SK-N-SH treated with all-trans-retinoic acid at 6 μM for 48 hours (cell line): ENCODE measurements around the gene NCKAP5.

ENCODE experiments used
- ATAC-seq: fragments of 200-7000 bp; cut with Tn5 transposase; 3 replicates; pipeline ENCODE4 v1.9.1; 2020; ENCODE audit warnings: mild to moderate bottlenecking, moderate library complexity
- ARNTL ChIP-seq: fragments of 450-650 bp; formaldehyde crosslinking; IDR thresholded peaks from 2 replicates; pipeline ENCODE4 v1.5.0; 2020; ENCODE audit warnings: low read depth, mild to moderate bottlenecking, moderate library complexity, borderline replicate concordance
- BACH2 ChIP-seq: fragments of 250-450 bp; sonication (Bioruptor Pico); IDR thresholded peaks from 2 replicates; pipeline ENCODE4 v1.9.0; 2021; ENCODE audit warnings: mild to moderate bottlenecking, borderline replicate concordance
- CREB5 ChIP-seq: fragments of 250-450 bp; sonication (Bioruptor Pico); IDR thresholded peaks from 2 replicates; pipeline ENCODE4 v1.5.1; 2020; ENCODE audit warnings: low read depth, mild to moderate bottlenecking, moderate library complexity
- CSDC2 ChIP-seq: fragments of 250-450 bp; sonication (Bioruptor Pico); IDR thresholded peaks from 2 replicates; pipeline ENCODE4 v1.5.0; 2020; ENCODE audit warnings: mild to moderate bottlenecking, moderate library complexity
- ISL1 ChIP-seq: fragments of 250-450 bp; sonication (Bioruptor Pico); IDR thresholded peaks from 2 replicates; pipeline ENCODE4 v2.1.2; 2022; ENCODE audit warnings: mild to moderate bottlenecking, moderate library complexity
- OSR1 ChIP-seq: fragments of 250-450 bp; sonication (Bioruptor Pico); IDR thresholded peaks from 2 replicates; pipeline ENCODE4 v1.8.0; 2022; ENCODE audit warnings: moderate library complexity, mild to moderate bottlenecking, inconsistent platforms
- SNAI2 ChIP-seq: fragments of 250-450 bp; sonication (Bioruptor Pico); IDR thresholded peaks from 2 replicates; pipeline ENCODE4 v1.5.0; 2020; ENCODE audit warnings: mild to moderate bottlenecking, moderate library complexity
- TCF4 ChIP-seq: fragments of 250-450 bp; sonication (Bioruptor Pico); IDR thresholded peaks from 2 replicates; pipeline ENCODE4 v1.8.0; 2021; ENCODE audit warnings: mild to moderate bottlenecking, moderate library complexity, borderline replicate concordance
- TOX ChIP-seq: fragments of 250-450 bp; sonication (Bioruptor Pico); IDR thresholded peaks from 2 replicates; pipeline ENCODE4 v1.8.0; 2021; ENCODE audit warnings: mild to moderate bottlenecking, moderate library complexity, borderline replicate concordance
- ZC3H10 ChIP-seq: fragments of 250-450 bp; sonication (Bioruptor Pico); IDR thresholded peaks from 2 replicates; pipeline ENCODE4 v1.5.1; 2021; ENCODE audit warnings: mild to moderate bottlenecking, moderate library complexity
- ZFP3 ChIP-seq: fragments of 250-450 bp; sonication (Bioruptor Pico); IDR thresholded peaks from 2 replicates; pipeline ENCODE4 v1.5.0; 2020; ENCODE audit warnings: mild to moderate bottlenecking, moderate library complexity
- ZFP30 ChIP-seq: fragments of 450-650 bp; formaldehyde crosslinking; IDR thresholded peaks from 2 replicates; pipeline ENCODE4 v1.5.0; 2022; ENCODE audit warnings: mild to moderate bottlenecking, moderate library complexity
- ZNF565 ChIP-seq: fragments of 450-650 bp; formaldehyde crosslinking; conservative IDR thresholded peaks from 2 replicates; pipeline ENCODE4 v1.5.0; 2020; ENCODE audit warnings: low read depth, mild to moderate bottlenecking, moderate library complexity
- ZNF8 ChIP-seq: fragments of 450-650 bp; formaldehyde crosslinking; IDR thresholded peaks from 2 replicates; pipeline ENCODE4 v1.5.0; 2020; ENCODE audit warnings: mild to moderate bottlenecking, moderate library complexity
- TF ChIP-seq, protein P1 (sequence below): fragments of 250-450 bp; sonication (Bioruptor Pico); IDR thresholded peaks from 2 replicates; pipeline ENCODE4 v1.8.0; 2020; ENCODE audit warnings: mild to moderate bottlenecking, moderate library complexity, borderline replicate concordance
- TF ChIP-seq, protein P2 (sequence below): fragments of 250-450 bp; sonication (Bioruptor Pico); IDR thresholded peaks from 2 replicates; pipeline ENCODE4 v1.8.0; 2021; ENCODE audit warnings: low read depth, mild to moderate bottlenecking, moderate library complexity, borderline replicate concordance
- TF ChIP-seq, protein P3 (sequence below): fragments of 250-450 bp; sonication (Bioruptor Pico); IDR thresholded peaks from 2 replicates; pipeline ENCODE4 v1.5.1; 2021; ENCODE audit warnings: mild to moderate bottlenecking, moderate library complexity

Gene NCKAP5

DNA sequence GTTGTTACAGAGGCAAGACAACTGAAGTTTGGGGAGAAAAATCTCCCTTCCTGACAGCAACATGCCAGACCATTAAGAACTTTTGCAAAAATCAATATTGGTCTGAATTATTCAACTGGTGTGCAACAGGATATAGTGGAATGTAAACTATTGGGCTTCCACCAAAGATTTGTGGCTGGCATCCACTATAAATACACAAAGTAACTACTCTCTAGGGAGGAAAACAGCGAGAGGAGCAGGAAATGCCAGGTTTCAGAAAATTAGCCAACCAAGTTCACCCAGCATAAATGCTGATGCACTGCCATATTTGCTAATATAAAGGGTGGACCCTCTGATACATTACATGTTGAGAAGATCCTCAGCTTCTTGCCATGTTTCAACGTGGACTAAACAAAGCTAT is 630.6 kb downstream of the NCKAP5 start:
- no peak for ATAC-seq
- TF ChIP-seq, protein P1, sequence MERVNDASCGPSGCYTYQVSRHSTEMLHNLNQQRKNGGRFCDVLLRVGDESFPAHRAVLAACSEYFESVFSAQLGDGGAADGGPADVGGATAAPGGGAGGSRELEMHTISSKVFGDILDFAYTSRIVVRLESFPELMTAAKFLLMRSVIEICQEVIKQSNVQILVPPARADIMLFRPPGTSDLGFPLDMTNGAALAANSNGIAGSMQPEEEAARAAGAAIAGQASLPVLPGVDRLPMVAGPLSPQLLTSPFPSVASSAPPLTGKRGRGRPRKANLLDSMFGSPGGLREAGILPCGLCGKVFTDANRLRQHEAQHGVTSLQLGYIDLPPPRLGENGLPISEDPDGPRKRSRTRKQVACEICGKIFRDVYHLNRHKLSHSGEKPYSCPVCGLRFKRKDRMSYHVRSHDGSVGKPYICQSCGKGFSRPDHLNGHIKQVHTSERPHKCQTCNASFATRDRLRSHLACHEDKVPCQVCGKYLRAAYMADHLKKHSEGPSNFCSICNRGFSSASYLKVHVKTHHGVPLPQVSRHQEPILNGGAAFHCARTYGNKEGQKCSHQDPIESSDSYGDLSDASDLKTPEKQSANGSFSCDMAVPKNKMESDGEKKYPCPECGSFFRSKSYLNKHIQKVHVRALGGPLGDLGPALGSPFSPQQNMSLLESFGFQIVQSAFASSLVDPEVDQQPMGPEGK (CRISPR knock-in tag) = no peak

- no peak for ATAC-seq
- TF ChIP-seq ZC3H10 (CRISPR knock-in tag) = no peak
- TF ChIP-seq ISL1 (CRISPR knock-in tag) = no peak
- no peak for TF ChIP-seq SNAI2 (CRISPR knock-in tag)
- TF ChIP-seq TOX (CRISPR knock-in tag) = no peak
- no peak for TF ChIP-seq BACH2 (CRISPR knock-in tag)
- no peak for TF ChIP-seq ZFP30 (CRISPR knock-in tag)
- no peak for TF ChIP-seq TCF4 (CRISPR knock-in tag)
- no peak for TF ChIP-seq ZFP3
- no peak for TF ChIP-seq ZNF565 (CRISPR knock-in tag)
- TF ChIP-seq, all 23 proteins: peak for 0
Measured at GRCh38 chr2:132936791-132937190, 631.5 kb downstream of the NCKAP5 start.

DNA sequence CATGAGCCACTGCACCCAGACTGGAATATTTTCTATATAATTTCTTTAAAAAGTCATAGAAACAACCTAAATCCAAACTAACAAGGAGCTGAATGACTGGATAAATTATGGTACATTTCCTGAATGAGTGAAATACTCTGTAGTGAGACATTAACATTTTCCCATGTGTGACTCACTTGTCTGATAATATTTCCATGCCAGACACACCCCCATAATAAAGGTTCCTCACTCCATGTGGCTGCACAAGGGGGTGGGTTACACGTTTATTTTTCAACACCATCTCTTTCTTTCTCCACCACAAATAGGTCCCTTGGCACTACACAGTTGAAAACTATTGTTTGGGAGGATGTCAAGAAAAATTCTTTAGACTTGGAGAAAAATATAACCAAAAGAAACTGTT is 632.0 kb downstream of the NCKAP5 start:
- TF ChIP-seq ZNF565 (CRISPR knock-in tag) (no peak), CSDC2 (CRISPR knock-in tag) (no peak), ZFP3 (no peak), ZFP30 (CRISPR knock-in tag) (no peak)
- ATAC-seq = no peak

DNA sequence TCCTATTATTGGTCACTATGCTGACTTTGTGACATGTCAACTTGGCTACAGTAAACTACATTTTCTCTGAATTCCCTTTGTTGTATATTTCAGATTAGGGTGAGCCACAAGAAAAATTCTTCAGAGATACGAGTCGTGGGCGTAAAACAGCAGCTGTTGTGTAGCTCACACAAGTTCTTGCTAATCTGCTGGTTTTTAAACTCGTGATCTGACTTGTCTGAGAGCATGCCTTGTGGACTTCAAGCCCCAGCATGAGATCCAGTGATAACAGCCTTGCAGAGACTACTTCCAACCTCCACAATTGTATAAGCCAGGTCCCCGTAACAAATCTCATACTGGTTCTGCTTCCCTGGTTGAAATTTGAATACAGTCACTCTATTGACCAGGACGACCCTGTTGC is 638.5 kb downstream of the NCKAP5 start:
- TF ChIP-seq ZNF8 = no peak
- ATAC-seq = no peak

DNA sequence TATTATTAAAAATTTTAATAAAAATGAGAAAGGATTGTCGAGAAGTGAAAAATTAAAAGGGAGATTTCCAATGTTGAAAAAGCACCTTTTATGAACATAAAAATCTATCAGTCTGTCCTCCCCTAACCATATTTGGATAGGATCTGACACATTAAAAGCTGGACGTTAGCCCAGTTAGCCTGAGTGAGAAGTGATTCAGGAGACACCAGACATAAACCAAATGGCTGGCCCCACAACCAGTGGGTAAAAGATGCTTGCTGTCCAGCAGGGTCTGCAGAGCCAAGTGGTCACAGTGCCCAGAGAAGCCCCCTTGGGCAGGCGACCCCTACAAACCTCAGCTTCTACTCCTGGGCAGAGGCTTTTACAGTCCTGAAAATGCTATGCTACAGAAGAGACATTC is 644.5 kb downstream of the NCKAP5 start:
- TF ChIP-seq ISL1 (CRISPR knock-in tag) = 0 out of 2 replicates have a peak, but pooled peaks have one; percentile 13
- TF ChIP-seq ZNF565 (CRISPR knock-in tag) = no peak
- peak; percentile 86 for ATAC-seq

GRCh38 chr2:132915812-132916549 is 652.3 kb downstream of the NCKAP5 start:
- ATAC-seq = no peak

More at GRCh38 chr2:132915812-132916549, 652.3 kb downstream of the NCKAP5 start:
- TF ChIP-seq BACH2 (CRISPR knock-in tag) (no peak), ZFP3 (no peak), ARNTL (CRISPR knock-in tag) (no peak), CREB5 (no peak), TCF4 (CRISPR knock-in tag) (no peak), OSR1 (no peak)
- TF ChIP-seq, protein P2, sequence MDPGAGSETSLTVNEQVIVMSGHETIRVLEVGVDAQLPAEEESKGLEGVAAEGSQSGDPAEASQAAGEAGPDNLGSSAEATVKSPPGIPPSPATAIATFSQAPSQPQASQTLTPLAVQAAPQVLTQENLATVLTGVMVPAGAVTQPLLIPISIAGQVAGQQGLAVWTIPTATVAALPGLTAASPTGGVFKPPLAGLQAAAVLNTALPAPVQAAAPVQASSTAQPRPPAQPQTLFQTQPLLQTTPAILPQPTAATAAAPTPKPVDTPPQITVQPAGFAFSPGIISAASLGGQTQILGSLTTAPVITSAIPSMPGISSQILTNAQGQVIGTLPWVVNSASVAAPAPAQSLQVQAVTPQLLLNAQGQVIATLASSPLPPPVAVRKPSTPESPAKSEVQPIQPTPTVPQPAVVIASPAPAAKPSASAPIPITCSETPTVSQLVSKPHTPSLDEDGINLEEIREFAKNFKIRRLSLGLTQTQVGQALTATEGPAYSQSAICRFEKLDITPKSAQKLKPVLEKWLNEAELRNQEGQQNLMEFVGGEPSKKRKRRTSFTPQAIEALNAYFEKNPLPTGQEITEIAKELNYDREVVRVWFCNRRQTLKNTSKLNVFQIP (CRISPR knock-in tag) = no peak
- TF ChIP-seq, protein P3, sequence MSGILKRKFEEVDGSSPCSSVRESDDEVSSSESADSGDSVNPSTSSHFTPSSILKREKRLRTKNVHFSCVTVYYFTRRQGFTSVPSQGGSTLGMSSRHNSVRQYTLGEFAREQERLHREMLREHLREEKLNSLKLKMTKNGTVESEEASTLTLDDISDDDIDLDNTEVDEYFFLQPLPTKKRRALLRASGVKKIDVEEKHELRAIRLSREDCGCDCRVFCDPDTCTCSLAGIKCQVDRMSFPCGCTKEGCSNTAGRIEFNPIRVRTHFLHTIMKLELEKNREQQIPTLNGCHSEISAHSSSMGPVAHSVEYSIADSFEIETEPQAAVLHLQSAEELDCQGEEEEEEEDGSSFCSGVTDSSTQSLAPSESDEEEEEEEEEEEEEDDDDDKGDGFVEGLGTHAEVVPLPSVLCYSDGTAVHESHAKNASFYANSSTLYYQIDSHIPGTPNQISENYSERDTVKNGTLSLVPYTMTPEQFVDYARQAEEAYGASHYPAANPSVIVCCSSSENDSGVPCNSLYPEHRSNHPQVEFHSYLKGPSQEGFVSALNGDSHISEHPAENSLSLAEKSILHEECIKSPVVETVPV (CRISPR knock-in tag) = no peak
